ENCODE data around the gene EQTN.

Gene EQTN

GRCh38 chr9:27336126-27336525 lies 39.2 kb upstream of the EQTN start:
- H3K36me3 ChIP-seq (ENCODE audit: control insufficient read depth in 2 of 2, insufficient read depth in 2 of 2, low read length in 2 of 2), result no peaks in the 10 kb centered on the region
- no peak overlapping the region for H3K27ac ChIP-seq (ENCODE audit: low read depth in 2 of 2, low read length in 2 of 2)
- H3K4me3 ChIP-seq (ENCODE audit: low read length in 2 of 2), result no peak overlapping the region
- H3K9me3 ChIP-seq (ENCODE audit: control insufficient read depth in 2 of 2, low read length in 2 of 2), result no peaks in the 10 kb centered on the region
- no peaks in the 10 kb centered on the region for H3K27me3 ChIP-seq (ENCODE audit: control insufficient read depth in 2 of 2, insufficient read depth in 2 of 2, low read length in 2 of 2)
- H3K9ac ChIP-seq (ENCODE audit: low read depth in 1 of 2, low read length in 2 of 2), result no peak overlapping the region
- peaks cover 23 to 30% of the 10 kb centered on the region in 2 donors for H3K4me1 ChIP-seq (ENCODE audit: control insufficient read depth in 2 of 2, insufficient read depth in 2 of 2, low read length in 2 of 2)

- H3K9me3 ChIP-seq (ENCODE audit: control insufficient read depth in 2 of 2, low read length in 2 of 2), result no peaks in the 10 kb centered on the region
- H3K4me1 ChIP-seq (ENCODE audit: control insufficient read depth in 2 of 2, insufficient read depth in 2 of 2, low read length in 2 of 2), result peaks cover 22 to 25% of the 10 kb centered on the region in 2 donors
- no peak overlapping the region for H3K27ac ChIP-seq (ENCODE audit: low read depth in 2 of 2, low read length in 2 of 2)
- H3K27me3 ChIP-seq (ENCODE audit: control insufficient read depth in 2 of 2, insufficient read depth in 2 of 2, low read length in 2 of 2), result no peaks in the 10 kb centered on the region
- H3K36me3 ChIP-seq (ENCODE audit: control insufficient read depth in 2 of 2, insufficient read depth in 2 of 2, low read length in 2 of 2), result peaks cover 4 to 5% of the 10 kb centered on the region in 2 donors
- H3K4me3 ChIP-seq (ENCODE audit: low read length in 2 of 2), result no peak overlapping the region
- no peak overlapping the region for H3K9ac ChIP-seq (ENCODE audit: low read depth in 1 of 2, low read length in 2 of 2)
Measured at GRCh38 chr9:27335075-27335474, 38.1 kb upstream of the EQTN start.

- Histone ChIP-seq H3K27ac (ENCODE audit: low read depth in 2 of 2, low read length in 2 of 2) (no peak overlapping the region), H3K9me3 (ENCODE audit: control insufficient read depth in 2 of 2, low read length in 2 of 2) (no peaks in the 10 kb centered on the region), H3K4me3 (ENCODE audit: low read length in 2 of 2) (no peak overlapping the region), H3K4me1 (ENCODE audit: control insufficient read depth in 2 of 2, insufficient read depth in 2 of 2, low read length in 2 of 2) (peaks cover 12% of the 10 kb centered on the region in 2 donors), H3K36me3 (ENCODE audit: control insufficient read depth in 2 of 2, insufficient read depth in 2 of 2, low read length in 2 of 2) (peaks cover 10% of the 10 kb centered on the region in 2 donors), H3K27me3 (ENCODE audit: control insufficient read depth in 2 of 2, insufficient read depth in 2 of 2, low read length in 2 of 2) (no peaks in the 10 kb centered on the region), H3K9ac (ENCODE audit: low read depth in 1 of 2, low read length in 2 of 2) (no peak overlapping the region)
Measured at GRCh38 chr9:27333241-27334052, 36.5 kb upstream of the EQTN start.

GRCh38 chr9:27331393-27331792 lies 34.4 kb upstream of the EQTN start:
- H3K27me3 ChIP-seq (ENCODE audit: control insufficient read depth in 2 of 2, insufficient read depth in 2 of 2, low read length in 2 of 2), result no peaks in the 10 kb centered on the region
- no peak overlapping the region for H3K9ac ChIP-seq (ENCODE audit: low read depth in 1 of 2, low read length in 2 of 2)
- no peaks in the 10 kb centered on the region for H3K9me3 ChIP-seq (ENCODE audit: control insufficient read depth in 2 of 2, low read length in 2 of 2)
- peaks cover 11 to 13% of the 10 kb centered on the region in 2 donors for H3K36me3 ChIP-seq (ENCODE audit: control insufficient read depth in 2 of 2, insufficient read depth in 2 of 2, low read length in 2 of 2)
- H3K27ac ChIP-seq (ENCODE audit: low read depth in 2 of 2, low read length in 2 of 2), result no peak overlapping the region
- no peaks in the 10 kb centered on the region for H3K4me1 ChIP-seq (ENCODE audit: control insufficient read depth in 2 of 2, insufficient read depth in 2 of 2, low read length in 2 of 2)
- no peak overlapping the region for H3K4me3 ChIP-seq (ENCODE audit: low read length in 2 of 2)

GRCh38 chr9:27329291-27329690 lies 32.3 kb upstream of the EQTN start:
- no peak overlapping the region for H3K27ac ChIP-seq (ENCODE audit: low read depth in 2 of 2, low read length in 2 of 2)
- no peaks in the 10 kb centered on the region for H3K27me3 ChIP-seq (ENCODE audit: control insufficient read depth in 2 of 2, insufficient read depth in 2 of 2, low read length in 2 of 2)
- no peak overlapping the region for H3K4me3 ChIP-seq (ENCODE audit: low read length in 2 of 2)
- H3K4me1 ChIP-seq (ENCODE audit: control insufficient read depth in 2 of 2, insufficient read depth in 2 of 2, low read length in 2 of 2), result no peaks in the 10 kb centered on the region
- H3K9me3 ChIP-seq (ENCODE audit: control insufficient read depth in 2 of 2, low read length in 2 of 2), result peaks cover 0 to 2% of the 10 kb centered on the region in 2 donors
- H3K36me3 ChIP-seq (ENCODE audit: control insufficient read depth in 2 of 2, insufficient read depth in 2 of 2, low read length in 2 of 2), result peaks cover 11 to 13% of the 10 kb centered on the region in 2 donors
- no peak overlapping the region for H3K9ac ChIP-seq (ENCODE audit: low read depth in 1 of 2, low read length in 2 of 2)

GRCh38 chr9:27328483-27328882 lies 31.5 kb upstream of the EQTN start:
- Histone ChIP-seq H3K36me3 (ENCODE audit: control insufficient read depth in 2 of 2, insufficient read depth in 2 of 2, low read length in 2 of 2) (peaks cover 11 to 13% of the 10 kb centered on the region in 2 donors), H3K27ac (ENCODE audit: low read depth in 2 of 2, low read length in 2 of 2) (no peak overlapping the region), H3K4me1 (ENCODE audit: control insufficient read depth in 2 of 2, insufficient read depth in 2 of 2, low read length in 2 of 2) (no peaks in the 10 kb centered on the region), H3K4me3 (ENCODE audit: low read length in 2 of 2) (no peak overlapping the region), H3K9ac (ENCODE audit: low read depth in 1 of 2, low read length in 2 of 2) (no peak overlapping the region), H3K9me3 (ENCODE audit: control insufficient read depth in 2 of 2, low read length in 2 of 2) (peaks cover 0 to 2% of the 10 kb centered on the region in 2 donors), H3K27me3 (ENCODE audit: control insufficient read depth in 2 of 2, insufficient read depth in 2 of 2, low read length in 2 of 2) (no peaks in the 10 kb centered on the region)

- no peaks in the 10 kb centered on the region for H3K9me3 ChIP-seq (ENCODE audit: control insufficient read depth in 2 of 2, low read length in 2 of 2)
- no peak overlapping the region for H3K4me3 ChIP-seq (ENCODE audit: low read length in 2 of 2)
- H3K36me3 ChIP-seq (ENCODE audit: control insufficient read depth in 2 of 2, insufficient read depth in 2 of 2, low read length in 2 of 2), result no peaks in the 10 kb centered on the region
- H3K9ac ChIP-seq (ENCODE audit: low read depth in 1 of 2, low read length in 2 of 2), result no peak overlapping the region
- H3K4me1 ChIP-seq (ENCODE audit: control insufficient read depth in 2 of 2, insufficient read depth in 2 of 2, low read length in 2 of 2), result no peaks in the 10 kb centered on the region
- H3K27me3 ChIP-seq (ENCODE audit: control insufficient read depth in 2 of 2, insufficient read depth in 2 of 2, low read length in 2 of 2), result no peaks in the 10 kb centered on the region
- no peak overlapping the region for H3K27ac ChIP-seq (ENCODE audit: low read depth in 2 of 2, low read length in 2 of 2)
Measured at GRCh38 chr9:27311184-27311583, 14.2 kb upstream of the EQTN start.

- Histone ChIP-seq H3K9me3 (ENCODE audit: control insufficient read depth in 2 of 2, low read length in 2 of 2) (no peaks in the 10 kb centered on the region), H3K4me3 (ENCODE audit: low read length in 2 of 2) (no peak overlapping the region), H3K9ac (ENCODE audit: low read depth in 1 of 2, low read length in 2 of 2) (no peak overlapping the region), H3K36me3 (ENCODE audit: control insufficient read depth in 2 of 2, insufficient read depth in 2 of 2, low read length in 2 of 2) (no peaks in the 10 kb centered on the region), H3K4me1 (ENCODE audit: control insufficient read depth in 2 of 2, insufficient read depth in 2 of 2, low read length in 2 of 2) (no peaks in the 10 kb centered on the region), H3K27ac (ENCODE audit: low read depth in 2 of 2, low read length in 2 of 2) (no peak overlapping the region), H3K27me3 (ENCODE audit: control insufficient read depth in 2 of 2, insufficient read depth in 2 of 2, low read length in 2 of 2) (no peaks in the 10 kb centered on the region)
Measured at GRCh38 chr9:27310582-27310981, 13.6 kb upstream of the EQTN start.

- H3K9me3 ChIP-seq (ENCODE audit: control insufficient read depth in 2 of 2, low read length in 2 of 2), result no peaks in the 10 kb centered on the region
- no peaks in the 10 kb centered on the region for H3K36me3 ChIP-seq (ENCODE audit: control insufficient read depth in 2 of 2, insufficient read depth in 2 of 2, low read length in 2 of 2)
- H3K27me3 ChIP-seq (ENCODE audit: control insufficient read depth in 2 of 2, insufficient read depth in 2 of 2, low read length in 2 of 2), result no peaks in the 10 kb centered on the region
- H3K4me1 ChIP-seq (ENCODE audit: control insufficient read depth in 2 of 2, insufficient read depth in 2 of 2, low read length in 2 of 2), result no peaks in the 10 kb centered on the region
- no peak overlapping the region for H3K9ac ChIP-seq (ENCODE audit: low read depth in 1 of 2, low read length in 2 of 2)
- H3K27ac ChIP-seq (ENCODE audit: low read depth in 2 of 2, low read length in 2 of 2), result no peak overlapping the region
- no peak overlapping the region for H3K4me3 ChIP-seq (ENCODE audit: low read length in 2 of 2)
Measured at GRCh38 chr9:27308691-27309390, 11.9 kb upstream of the EQTN start.

- no peaks in the 10 kb centered on the region for H3K9me3 ChIP-seq (ENCODE audit: control insufficient read depth in 2 of 2, low read length in 2 of 2)
- no peaks in the 10 kb centered on the region for H3K4me1 ChIP-seq (ENCODE audit: control insufficient read depth in 2 of 2, insufficient read depth in 2 of 2, low read length in 2 of 2)
- no peak overlapping the region for H3K4me3 ChIP-seq (ENCODE audit: low read length in 2 of 2)
- H3K9ac ChIP-seq (ENCODE audit: low read depth in 1 of 2, low read length in 2 of 2), result no peak overlapping the region
- H3K27me3 ChIP-seq (ENCODE audit: control insufficient read depth in 2 of 2, insufficient read depth in 2 of 2, low read length in 2 of 2), result no peaks in the 10 kb centered on the region
- H3K27ac ChIP-seq (ENCODE audit: low read depth in 2 of 2, low read length in 2 of 2), result no peak overlapping the region
- no peaks in the 10 kb centered on the region for H3K36me3 ChIP-seq (ENCODE audit: control insufficient read depth in 2 of 2, insufficient read depth in 2 of 2, low read length in 2 of 2)
Measured at GRCh38 chr9:27304521-27304920, 7.6 kb upstream of the EQTN start.

All from mucosa of rectum (tissue), 2 donors.